ENCODE results near the gene SMPX.
A peak's percentile ranks its signal among the peaks of the same experiment; 100 is the strongest.
"Not testable (repeated sequence)": the region's sequence is repeated elsewhere in the genome, so short reads cannot be mapped to it uniquely, and the experiment has no call there.

Gene SMPX

DNA sequence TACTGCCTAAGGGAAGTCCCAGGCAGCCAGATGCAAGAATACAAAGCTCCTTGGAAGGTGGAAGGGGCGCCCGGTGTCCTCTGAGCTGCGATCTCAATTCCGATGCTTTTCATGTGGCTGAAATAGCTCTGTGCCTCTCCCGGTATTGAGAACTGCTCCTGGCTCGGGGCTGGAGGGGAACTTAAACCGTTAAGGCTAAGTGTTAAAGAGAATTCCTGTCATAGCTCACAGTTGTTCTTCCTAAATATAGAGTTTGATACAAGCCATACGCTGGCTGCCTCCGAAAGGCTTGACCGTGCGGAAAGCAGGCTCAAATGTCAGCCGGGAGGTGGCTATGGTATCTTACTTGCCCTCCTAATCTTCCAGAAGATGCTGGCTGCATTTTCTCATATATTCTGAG is at the start of gene SMPX:
Gene SMPX (minus strand): TSS at position 157 of the 400 bp plus-strand sequence. CDS start 3,826 bp downstream, outside the sequence.
- no peak for DNase-seq

GRCh38 chrX:21806691-21807090 is 48.8 kb upstream of the SMPX start:
- DNase-seq, result no peak

DNA sequence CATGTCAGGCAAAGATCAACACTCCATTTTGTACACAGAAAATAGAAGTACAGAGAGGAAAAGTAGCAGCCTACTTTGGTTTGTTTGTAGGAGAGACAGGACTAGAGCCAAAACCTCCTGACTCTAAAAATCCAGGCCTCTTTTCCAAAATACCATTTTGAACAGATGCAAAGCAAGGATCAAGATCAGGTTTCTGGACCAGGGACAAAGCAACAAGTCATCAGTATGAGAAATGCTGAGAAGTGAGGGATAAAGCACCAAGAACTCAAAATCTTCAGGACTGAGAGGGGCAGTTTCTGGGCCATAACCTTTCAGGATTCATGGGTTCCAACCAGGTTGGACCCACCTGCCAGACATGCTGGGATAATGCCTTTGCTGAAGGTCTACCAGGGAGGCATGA is 44.9 kb upstream of the SMPX start:
- DNase-seq, result peak; percentile 48

GRCh38 chrX:21802054-21802670 is 44.2 kb upstream of the SMPX start:
- DNase-seq, result peak; percentile 29

DNA sequence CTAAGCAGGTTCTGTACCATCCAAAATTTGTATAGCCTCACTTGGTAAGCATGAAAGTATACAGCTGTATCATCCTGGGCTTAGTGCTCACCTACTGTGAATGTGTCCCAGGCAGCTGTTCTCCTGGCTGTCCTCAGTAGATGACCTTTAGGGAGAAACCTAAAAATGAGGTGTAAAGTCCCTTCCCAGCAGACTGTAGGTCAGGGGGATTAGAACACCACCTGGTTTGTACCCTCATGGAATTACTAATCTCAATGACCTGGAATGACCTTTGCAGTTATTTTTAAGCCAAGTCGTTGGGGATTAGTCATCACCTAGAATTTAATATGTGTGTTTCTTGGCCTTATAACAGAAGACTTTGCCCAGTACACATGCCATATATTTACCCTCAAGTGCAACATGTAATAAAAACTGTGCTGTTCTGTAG is 42.4 kb upstream of the SMPX start:
- peak; percentile 22 for DNase-seq

DNA sequence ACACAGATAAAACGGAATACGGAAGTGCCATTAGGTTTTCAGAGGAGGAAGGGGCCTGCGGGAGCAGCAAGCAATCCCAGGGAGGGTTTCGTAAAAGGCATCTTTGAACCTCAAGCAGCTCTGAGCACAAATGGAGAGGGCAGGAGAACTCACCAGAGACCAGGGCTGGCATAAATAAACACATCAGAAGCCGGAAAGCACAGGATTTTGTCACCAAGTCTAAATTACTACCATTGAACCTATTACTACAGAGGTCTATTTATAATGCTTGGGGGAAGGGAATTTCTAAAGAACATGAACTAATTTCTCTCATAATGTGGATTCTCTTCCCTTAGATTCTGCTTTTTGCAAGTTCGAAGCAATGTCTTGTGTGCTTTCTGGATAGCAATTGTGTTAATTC is 41.9 kb upstream of the SMPX start:
- no peak for DNase-seq

- peak; percentile 27 for DNase-seq
Measured at GRCh38 chrX:21798677-21799219, 40.8 kb upstream of the SMPX start.

DNA sequence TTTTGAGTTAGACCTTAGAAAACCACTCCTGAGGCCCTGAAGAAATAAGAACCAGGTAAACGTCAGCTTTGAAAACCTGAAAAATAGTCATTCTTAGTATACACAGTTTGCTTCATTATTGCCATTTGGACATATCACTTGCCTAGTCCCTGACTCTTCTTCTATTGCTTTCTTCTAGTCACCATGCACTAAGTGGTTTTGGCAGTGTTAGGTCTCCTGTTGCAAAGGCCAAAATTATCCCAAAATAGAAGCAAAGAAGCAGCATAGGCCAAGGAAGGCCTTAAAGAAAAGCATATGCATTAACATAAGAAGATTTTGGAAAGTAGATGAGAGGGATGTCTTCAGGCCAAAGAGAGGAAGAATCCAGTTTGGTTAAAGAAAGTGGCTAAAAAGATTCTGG is 24.1 kb upstream of the SMPX start:
- peak; percentile 15 for DNase-seq

DNA sequence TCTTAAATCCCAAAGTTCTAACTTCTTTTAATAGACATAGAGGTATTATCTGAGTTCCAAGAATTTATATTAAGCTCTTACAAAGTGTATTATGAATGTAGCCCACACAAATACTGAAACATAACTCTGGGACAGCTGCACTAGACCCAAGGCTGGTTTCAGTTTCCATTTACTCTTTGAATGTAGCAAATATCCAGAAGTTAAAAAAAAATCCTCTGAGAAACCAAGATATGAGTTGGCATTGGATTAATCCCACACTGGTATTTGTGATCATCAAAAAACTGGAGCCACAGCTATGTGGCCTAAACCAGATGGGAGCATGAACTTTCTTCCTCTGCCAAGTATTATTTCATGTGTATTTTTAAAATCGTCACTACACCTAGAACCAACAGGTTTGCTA is 23.6 kb upstream of the SMPX start:
- DNase-seq, result peak; percentile 11

DNA sequence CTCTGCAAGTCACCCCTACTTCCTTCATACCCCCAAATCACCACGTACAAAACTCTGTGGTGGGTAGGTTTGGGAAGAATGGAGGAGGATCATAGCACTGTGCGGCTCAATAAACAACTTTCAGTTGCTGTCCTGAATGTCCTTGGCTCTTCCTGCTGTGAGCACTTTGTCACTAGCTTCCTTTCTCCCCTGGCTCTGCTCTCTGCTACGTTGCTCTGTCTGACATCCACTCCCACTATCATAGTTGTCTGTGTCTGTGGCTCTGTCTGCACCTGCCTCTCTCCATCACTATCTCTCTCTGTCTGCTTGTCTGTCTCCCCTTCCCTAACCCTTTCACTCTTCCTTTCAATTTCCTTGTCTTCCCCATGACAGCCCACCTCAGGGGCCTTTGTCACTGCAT is 21.2 kb upstream of the SMPX start:
- DNase-seq, result no peak

DNA sequence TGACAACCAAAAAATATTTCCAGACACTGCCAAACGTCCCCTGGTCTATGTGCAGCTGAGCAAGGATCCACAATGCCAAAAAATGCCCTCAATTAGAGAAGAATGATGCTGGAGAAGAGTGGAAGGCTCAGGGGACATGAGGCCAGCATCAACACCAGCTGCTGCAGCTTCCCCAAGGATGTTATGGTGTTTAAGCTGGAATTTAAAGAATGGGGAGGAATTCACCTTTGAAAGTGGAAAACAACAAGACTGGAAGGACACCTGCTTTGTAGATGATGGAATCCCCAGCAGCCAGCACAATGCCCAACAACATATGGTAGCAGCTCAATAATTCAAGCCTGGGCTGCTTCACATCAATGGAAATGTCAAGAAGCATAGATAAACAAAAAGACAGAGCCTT is 20.3 kb upstream of the SMPX start:
- DNase-seq, result no peak

DNA sequence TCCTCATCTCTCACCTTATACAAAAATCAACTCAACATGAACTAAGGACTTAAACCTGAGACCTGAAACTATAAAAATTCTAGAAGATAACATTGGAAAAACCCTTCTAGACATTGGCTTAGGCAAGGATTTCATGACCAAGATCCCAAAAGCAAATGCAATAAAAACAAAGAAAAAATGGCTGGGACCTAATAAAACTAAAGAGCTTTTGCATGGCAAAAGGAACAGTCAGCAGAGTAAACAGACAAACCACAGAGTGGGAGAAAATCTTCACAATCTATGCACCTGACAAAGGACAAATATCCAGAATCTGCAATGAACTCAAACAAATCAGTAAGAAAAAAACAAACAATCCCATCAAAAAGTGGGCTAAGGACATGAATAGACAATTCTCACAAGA is 17.2 kb upstream of the SMPX start:
- not testable (repeated sequence) for DNase-seq

DNA sequence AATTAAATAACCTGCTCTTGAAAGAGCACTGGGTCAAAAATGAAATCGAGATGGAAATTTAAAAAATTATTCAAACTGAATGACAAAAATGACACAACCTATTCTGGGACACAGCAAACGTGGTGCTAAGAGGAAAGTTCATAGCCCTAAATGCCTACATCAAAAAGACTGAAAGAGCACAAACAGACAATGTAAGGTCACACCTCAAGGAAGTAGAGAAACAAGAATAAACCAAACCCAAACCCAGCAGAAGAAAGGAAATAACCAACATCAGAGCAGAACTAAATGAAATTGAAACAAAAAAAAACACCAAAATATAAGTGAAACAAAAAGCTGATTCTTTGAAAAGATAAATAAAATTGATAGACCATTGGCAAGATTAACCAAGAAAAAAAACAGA is 15.1 kb upstream of the SMPX start:
- not testable (repeated sequence) for DNase-seq

DNA sequence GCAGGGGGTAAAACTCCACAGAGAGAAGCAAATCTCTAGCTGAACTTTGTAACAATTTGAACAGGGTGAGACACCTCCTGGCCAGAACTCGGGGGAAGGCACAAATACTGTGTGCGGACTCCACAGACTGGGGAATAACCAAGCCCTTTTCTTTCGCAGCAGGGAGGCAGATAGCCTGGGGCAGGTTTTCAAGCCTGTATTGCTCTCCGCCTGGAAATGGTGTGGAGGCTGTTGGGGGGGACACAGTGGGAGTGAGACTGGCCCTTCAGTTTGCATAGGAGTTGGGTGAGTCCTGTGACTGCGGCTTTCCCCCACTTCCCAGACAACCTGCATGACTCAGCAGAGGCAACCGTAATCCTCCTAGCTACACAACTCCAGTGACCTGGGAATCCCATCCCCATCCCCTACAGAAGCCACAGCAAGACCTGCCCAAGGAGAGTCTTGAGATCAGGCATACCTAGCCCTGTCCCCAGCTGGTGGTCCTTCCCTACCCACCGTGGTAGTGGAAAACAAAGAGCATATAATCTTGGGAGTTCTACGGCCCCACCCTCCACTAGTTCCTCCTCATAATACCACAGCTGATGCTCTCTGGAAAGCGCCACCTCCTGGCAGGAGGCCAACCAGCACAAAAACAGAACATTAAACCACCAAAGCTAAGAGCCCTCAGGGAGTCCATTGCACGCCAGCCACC is 12.9 kb upstream of the SMPX start:
- no peak for DNase-seq

- DNase-seq, result no peak
Measured at GRCh38 chrX:21766101-21766500, 8.2 kb upstream of the SMPX start.

- DNase-seq, result no peak
Measured at GRCh38 chrX:21764008-21764407, 6.1 kb upstream of the SMPX start.

- no peak for DNase-seq
Measured at GRCh38 chrX:21758488-21758887, 572 bp upstream of the SMPX start.

GRCh38 chrX:21756785-21757529 is 959 bp downstream of the SMPX start:
- no peak for DNase-seq

GRCh38 chrX:21749924-21750323 is 8.0 kb downstream of the SMPX start:
- no peak for DNase-seq

DNA sequence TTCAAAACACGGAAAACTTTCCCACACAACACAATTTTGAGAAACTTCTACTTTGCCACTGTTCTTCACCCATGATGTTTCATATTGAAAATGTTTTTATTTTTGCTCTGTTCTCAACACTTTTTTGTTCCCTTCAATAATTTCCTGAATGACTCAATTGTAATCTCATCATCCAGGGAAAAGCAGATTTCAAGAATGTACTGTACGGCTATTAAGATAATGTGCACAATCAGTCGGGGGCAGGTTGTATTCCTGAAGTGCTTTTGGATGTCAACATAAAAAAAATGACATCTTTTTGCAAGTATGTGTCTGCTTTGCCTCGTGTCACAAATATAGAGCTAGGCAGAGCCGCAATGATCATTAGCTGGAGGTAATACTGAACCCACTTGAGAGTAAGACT is 9.7 kb downstream of the SMPX start:
- DNase-seq, result no peak

DNA sequence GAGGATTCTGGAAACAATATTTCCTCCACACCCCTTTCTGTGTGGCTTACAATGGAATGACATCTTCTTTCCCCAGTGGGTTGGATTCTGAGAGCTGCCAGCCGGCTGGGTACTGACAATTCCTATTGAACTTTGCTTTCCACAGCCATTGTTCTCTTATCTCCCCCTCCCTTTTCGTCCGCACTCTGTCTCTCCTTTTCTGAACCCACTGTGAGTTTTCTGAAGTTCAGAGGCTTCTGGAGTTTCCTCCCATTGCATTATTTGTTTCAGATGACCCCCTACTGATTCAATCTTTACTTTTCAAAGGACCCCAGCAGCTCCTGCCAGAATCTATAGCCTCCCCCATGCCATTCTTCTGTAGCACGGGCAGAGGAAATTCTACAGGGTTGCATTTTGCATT is 10.4 kb downstream of the SMPX start:
- no peak for DNase-seq

DNA sequence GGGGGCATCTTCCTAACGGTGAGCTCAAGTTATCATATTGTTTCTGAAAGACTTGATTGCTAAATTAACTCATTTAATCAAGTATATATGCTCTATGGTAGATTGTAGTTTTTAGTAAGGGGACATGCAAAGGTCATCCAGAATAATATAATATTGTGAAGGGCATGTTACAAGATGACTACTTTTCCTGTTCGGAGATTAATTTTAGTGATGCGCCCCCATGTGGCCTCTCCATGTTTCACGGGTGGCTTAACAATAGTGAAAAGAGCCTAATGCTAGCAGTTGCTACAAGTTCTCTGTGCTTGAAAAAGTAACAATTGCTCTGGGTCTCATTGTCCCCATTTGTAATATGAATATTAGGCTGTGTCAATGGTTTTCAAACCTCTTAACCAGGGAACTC is 12.2 kb downstream of the SMPX start:
- no peak for DNase-seq

GRCh38 chrX:21744721-21745120 is 13.2 kb downstream of the SMPX start:
- no peak for DNase-seq

- DNase-seq, result no peak
Measured at GRCh38 chrX:21744060-21744459, 13.9 kb downstream of the SMPX start.
